A549 (cell line): ENCODE results near the gene PCSK5.

Source experiments
- CBX2 ChIP-seq: fragments of 200-600 bp; sonication (generic); IDR thresholded peaks from 2 replicates; pipeline ENCODE4 v1.6.1; 2016; ENCODE audit warnings: low read depth, mild to moderate bottlenecking, borderline replicate concordance
- EP300 ChIP-seq, 2 experiments: fragments of >200 bp; sonication (Bioruptor Twin); formaldehyde crosslinking; IDR thresholded peaks; 2 replicates in 1 of 2; 3 replicates in 1 of 2; pipeline ENCODE4 v1.6.1; 2016 to 2017
- HOXA7 ChIP-seq: fragments of 250-450 bp; sonication (Bioruptor Pico); IDR thresholded peaks from 2 replicates; pipeline ENCODE4 v1.5.0; 2020; ENCODE audit warnings: mild to moderate bottlenecking, moderate library complexity
- JUNB ChIP-seq: fragments of >200 bp; sonication (Bioruptor Twin); formaldehyde crosslinking; IDR thresholded peaks from 2 replicates; pipeline ENCODE4 v1.6.1; 2016
- RAD21 ChIP-seq, 2 experiments: fragments of >200 bp in 1 of 2; sonication (Bioruptor Twin) in 1 of 2; formaldehyde crosslinking in 1 of 2; IDR thresholded peaks in 1 of 2; conservative IDR thresholded peaks in 1 of 2; 2 replicates in 1 of 2; 3 replicates in 1 of 2; pipeline ENCODE4 v1.6.1; 2012 to 2018; ENCODE audit warnings: inconsistent platforms in 1 of 2
- RARB ChIP-seq: fragments of 250-450 bp; sonication (Bioruptor Pico); IDR thresholded peaks from 2 replicates; pipeline ENCODE4 v1.8.0; 2021; ENCODE audit warnings: mild to moderate bottlenecking, moderate library complexity
- TF ChIP-seq, protein P1 (sequence below): fragments of >200 bp; sonication (Bioruptor Twin); formaldehyde crosslinking; IDR thresholded peaks from 3 replicates; pipeline ENCODE4 v1.5.1; 2016

DNA sequence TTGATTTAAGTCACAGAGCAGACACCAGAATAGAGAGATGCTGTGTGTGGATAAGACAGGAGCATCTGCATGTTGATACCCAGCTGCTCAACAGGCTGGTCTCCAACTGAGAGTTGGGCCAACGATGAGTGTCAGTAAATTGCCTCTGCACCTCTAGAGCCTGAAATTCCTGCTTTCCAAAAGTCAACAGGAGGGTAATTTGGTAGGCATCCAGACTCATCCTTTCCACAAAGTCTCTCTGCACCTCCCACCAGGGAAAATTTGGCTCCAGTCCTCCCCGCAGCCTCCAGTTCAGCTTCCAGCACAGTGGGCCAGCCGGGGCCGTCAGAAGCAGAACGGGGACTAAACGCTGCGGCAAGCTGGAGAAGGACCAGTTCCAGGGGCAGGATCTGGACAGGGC is 366.8 kb downstream of the PCSK5 start:
- TF ChIP-seq JUNB = no peak
- no peak for TF ChIP-seq RAD21 (conservative IDR thresholded peaks at IDR 0.05 in 1 of 2, IDR thresholded peaks at IDR 0.05 in 1 of 2)
- no peak for TF ChIP-seq HOXA7 (CRISPR knock-in tag)
- no peak for TF ChIP-seq RARB (CRISPR knock-in tag)
- TF ChIP-seq EP300 (IDR thresholded peaks at IDR 0.05) = no peak
- no peak for TF ChIP-seq CBX2
- TF ChIP-seq, protein P1, sequence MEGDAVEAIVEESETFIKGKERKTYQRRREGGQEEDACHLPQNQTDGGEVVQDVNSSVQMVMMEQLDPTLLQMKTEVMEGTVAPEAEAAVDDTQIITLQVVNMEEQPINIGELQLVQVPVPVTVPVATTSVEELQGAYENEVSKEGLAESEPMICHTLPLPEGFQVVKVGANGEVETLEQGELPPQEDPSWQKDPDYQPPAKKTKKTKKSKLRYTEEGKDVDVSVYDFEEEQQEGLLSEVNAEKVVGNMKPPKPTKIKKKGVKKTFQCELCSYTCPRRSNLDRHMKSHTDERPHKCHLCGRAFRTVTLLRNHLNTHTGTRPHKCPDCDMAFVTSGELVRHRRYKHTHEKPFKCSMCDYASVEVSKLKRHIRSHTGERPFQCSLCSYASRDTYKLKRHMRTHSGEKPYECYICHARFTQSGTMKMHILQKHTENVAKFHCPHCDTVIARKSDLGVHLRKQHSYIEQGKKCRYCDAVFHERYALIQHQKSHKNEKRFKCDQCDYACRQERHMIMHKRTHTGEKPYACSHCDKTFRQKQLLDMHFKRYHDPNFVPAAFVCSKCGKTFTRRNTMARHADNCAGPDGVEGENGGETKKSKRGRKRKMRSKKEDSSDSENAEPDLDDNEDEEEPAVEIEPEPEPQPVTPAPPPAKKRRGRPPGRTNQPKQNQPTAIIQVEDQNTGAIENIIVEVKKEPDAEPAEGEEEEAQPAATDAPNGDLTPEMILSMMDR = no peak
